ENCODE measurements around the gene ESRRA. TPM values are rescaled to one million over a fixed set of nuclear protein-coding genes. Genes with fewer than 3 reads are reported as not detected.

ESRRA gene
- total and polyA plus RNA-seq, 9 donors, result 2.3 to 17.4 (median 11.9) TPM

DNA sequence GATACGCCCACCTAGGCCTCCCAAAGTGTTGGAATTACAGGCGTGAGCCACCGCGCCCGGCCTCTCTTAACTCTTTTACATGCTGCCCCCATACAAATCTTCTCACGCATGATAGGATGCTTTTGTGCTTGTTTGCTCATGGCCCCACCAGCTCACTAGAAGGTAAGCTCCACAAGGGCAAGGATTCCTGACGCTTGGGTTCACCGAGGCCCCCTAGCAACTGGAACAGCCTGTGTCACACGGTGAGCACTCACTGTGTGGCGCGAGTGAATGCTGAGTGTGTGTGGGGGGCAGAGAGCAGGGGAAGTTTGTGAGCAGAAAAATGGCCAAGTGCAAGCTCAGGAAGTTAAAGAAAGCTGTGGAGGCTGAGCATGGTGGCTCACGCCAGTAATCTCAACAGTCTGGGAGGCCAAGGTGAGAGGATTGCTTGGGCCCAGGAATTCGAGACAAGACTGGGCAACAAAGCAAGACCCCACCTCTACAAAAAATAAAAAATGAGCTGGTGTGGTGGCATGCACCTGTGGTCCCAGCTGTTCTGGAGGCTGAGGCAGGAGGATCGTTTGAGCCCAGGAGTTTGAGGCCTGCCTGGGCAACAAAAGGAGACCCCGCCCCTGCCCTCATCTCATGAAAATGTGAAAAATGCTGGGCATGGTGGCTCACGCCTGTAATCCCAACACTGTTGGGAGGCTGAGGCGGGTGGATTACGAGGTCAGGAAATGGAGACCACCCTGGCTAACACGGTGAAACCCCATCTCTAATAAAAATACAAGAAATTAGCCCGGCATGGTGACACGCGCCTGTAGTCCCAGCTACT, 23.2 kb upstream of the ESRRA start:
- TF ChIP-seq POLR2A (IDR thresholded peaks at IDR 0.05), result no peak
- TF ChIP-seq, protein P1, sequence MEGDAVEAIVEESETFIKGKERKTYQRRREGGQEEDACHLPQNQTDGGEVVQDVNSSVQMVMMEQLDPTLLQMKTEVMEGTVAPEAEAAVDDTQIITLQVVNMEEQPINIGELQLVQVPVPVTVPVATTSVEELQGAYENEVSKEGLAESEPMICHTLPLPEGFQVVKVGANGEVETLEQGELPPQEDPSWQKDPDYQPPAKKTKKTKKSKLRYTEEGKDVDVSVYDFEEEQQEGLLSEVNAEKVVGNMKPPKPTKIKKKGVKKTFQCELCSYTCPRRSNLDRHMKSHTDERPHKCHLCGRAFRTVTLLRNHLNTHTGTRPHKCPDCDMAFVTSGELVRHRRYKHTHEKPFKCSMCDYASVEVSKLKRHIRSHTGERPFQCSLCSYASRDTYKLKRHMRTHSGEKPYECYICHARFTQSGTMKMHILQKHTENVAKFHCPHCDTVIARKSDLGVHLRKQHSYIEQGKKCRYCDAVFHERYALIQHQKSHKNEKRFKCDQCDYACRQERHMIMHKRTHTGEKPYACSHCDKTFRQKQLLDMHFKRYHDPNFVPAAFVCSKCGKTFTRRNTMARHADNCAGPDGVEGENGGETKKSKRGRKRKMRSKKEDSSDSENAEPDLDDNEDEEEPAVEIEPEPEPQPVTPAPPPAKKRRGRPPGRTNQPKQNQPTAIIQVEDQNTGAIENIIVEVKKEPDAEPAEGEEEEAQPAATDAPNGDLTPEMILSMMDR (IDR thresholded peaks at IDR 0.05), result no peak
- no peak for TF ChIP-seq EP300 (IDR thresholded peaks at IDR 0.05)
- intact Hi-C loops (cut with DNase I), result loop anchor here in 1 of 4 donors (10.0 kb wide), 1 partner anchor 1783 kb away; no protein-coding TSS in a partner anchor
- Histone ChIP-seq H3K36me3 (no peaks in the 10 kb centered on the region), H3K9me3 (no peaks in the 10 kb centered on the region), H3K4me1 (ENCODE audit: insufficient read depth) (peaks cover 11% of the 10 kb centered on the region), H3K4me3 (no peak overlapping the region), H3K27ac (no peak overlapping the region), H3K27me3 (no peaks in the 10 kb centered on the region)
- 93 to 95% (median 93%) methylated on average over 22 of the region's 22 CpGs for WGBS, 3 donors
- DNase-seq, result peak in 2 of 5 donors; percentile 15 to 16

DNA sequence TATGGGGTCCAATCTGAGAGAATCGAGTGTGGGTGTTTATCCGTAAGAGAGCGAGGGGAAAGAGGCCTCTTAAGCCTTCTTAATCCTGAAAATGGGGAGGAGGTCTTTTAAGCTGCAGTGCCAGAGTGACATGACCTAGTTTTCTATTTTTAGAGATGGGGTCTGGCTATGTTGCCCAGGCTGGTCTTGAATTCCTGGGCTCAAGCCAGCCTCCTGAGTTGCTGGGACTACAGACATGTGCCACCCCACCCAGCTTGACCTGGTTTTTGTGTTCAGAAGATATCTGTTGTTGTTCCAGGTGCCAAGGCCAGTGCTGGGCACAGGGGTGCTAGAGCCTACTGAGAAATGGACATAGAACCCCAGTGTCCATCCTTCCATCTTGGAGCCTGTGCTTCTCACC, 22.2 kb upstream of the ESRRA start:
- no peak for TF ChIP-seq EP300 (IDR thresholded peaks at IDR 0.05)
- no peak for TF ChIP-seq POLR2A (IDR thresholded peaks at IDR 0.05)
- TF ChIP-seq, protein P1 (IDR thresholded peaks at IDR 0.05), result no peak
- Histone ChIP-seq H3K36me3 (no peaks in the 10 kb centered on the region), H3K4me3 (no peak overlapping the region), H3K27ac (no peak overlapping the region), H3K27me3 (no peaks in the 10 kb centered on the region), H3K9me3 (no peaks in the 10 kb centered on the region), H3K4me1 (ENCODE audit: insufficient read depth) (peaks cover 11% of the 10 kb centered on the region)
- intact Hi-C loops (cut with DNase I), result loop anchor here in 1 of 4 donors (10.0 kb wide), 1 partner anchor 1782 kb away; no protein-coding TSS in a partner anchor
- peak in 1 of 5 donors; percentile 25 for DNase-seq
- WGBS, 3 donors, result 86 to 89% (median 87%) methylated on average over 3 of the region's 3 CpGs

DNA sequence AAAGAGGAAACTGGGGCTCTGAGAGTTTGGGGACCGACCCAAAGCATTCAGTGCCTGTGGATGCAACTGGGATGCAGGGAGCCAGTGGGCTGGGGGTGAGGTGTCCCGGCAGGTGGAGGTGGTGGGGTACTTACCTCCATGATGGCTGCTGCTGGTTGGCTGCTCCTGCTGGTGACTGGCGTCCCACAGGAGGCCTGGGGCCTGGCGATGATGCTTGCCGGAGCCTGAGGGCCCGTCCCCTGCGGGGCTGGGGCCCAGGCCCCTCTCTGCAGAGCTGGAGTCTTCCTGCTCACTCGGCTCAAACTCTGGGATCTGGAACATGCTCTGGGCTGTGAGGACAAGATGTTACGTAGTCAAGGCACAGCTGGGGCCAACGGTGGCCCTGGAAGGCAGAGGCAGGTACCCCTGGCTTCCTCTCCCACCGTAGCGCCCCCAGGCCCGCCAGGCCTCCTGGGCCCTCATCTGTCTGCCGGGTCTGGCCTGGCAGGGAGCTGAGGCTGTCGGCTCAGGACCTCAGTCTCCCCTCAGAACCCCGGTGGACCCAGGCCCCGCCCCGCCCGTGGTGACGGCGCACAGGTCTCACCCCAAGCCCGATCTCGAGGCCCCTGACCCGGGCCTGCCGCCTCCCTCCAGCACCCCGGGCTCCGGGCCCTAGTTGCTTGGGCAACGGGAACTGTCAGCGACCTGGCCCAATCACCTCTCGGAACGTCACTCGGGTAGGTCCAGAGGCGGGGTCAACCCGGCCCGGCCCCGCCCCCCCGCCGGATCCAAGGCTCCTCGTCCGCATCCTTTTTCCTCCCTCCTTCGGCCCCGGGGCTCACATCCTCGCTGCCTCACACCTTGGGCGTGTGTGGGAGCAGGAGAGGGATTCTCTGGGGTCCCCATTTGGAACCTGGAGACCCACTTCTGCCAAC, 21.0 kb upstream of the ESRRA start, which contains the start of gene BAD:
TSS of gene BAD (minus strand) at position 618 of the 914 bp plus-strand sequence. CDS start at position 321, 297 bp downstream.
- peak; percentile 94 to 98 (median 96) for DNase-seq
- TF ChIP-seq POLR2A (IDR thresholded peaks at IDR 0.05) (peak; percentile 69), EP300 (IDR thresholded peaks at IDR 0.05) (no peak)
- TF ChIP-seq, protein P1 (IDR thresholded peaks at IDR 0.05), result no peak
- peak within 1 kb of the TSS; percentile 83 to 96 for H3K27ac ChIP-seq
- whole genome bisulfite sequencing, 3 donors, result 2 to 7% (median 2%) methylated on average over 19 to 44 of the region's 44 CpGs
- no peaks in the 10 kb centered on the region for H3K9me3 ChIP-seq
- H3K36me3 ChIP-seq, result no peaks in the 10 kb centered on the region
- peak within 1 kb of the TSS; percentile 82 for H3K4me3 ChIP-seq
- H3K27me3 ChIP-seq, result no peaks in the 10 kb centered on the region
- peaks cover 11% of the 10 kb centered on the region for H3K4me1 ChIP-seq (ENCODE audit: insufficient read depth)
- intact Hi-C loops (cut with DNase I), result loop anchor here in 2 of 4 donors (2.0 to 10.0 kb wide), 3 partner anchors 14 to 1780 kb away; partner anchors contain the start of gene ESRRA (in 1 of the 2)
